AG04449 (cell line): ENCODE data around the gene DCAF15.

ENCODE experiments used
- CTCF ChIA-PET: fragments of 350-600 bp; formaldehyde crosslinking; extraction: SDS; loops from one replicate; lab custom pipeline; 2021; ENCODE audit warnings: antibody characterized with exemption; lab: Yijun Ruan, JAX
- POLR2A ChIA-PET: fragments of 400-600, 350-600 bp; formaldehyde crosslinking; extraction: SDS; loops from one replicate; lab custom pipeline; 2020; ENCODE audit warnings: antibody characterized with exemption, inconsistent platforms; lab: Yijun Ruan, JAX
- DNase-seq: peaks from one replicate; pipeline ENCODE4 v3.0.0-alpha.2; 2010; ENCODE audit warnings: low read depth, low spot score
- H3K4me3 ChIP-seq: 2 replicates; pipeline ENCODE4 v1.5.1; 2011; ENCODE audit warnings: low read depth, mild to moderate bottlenecking, control low read depth, low read length
- CTCF ChIP-seq: IDR thresholded peaks from one replicate; pipeline ENCODE4 v1.5.1; 2011; ENCODE audit warnings: mild to moderate bottlenecking, moderate library complexity, low read length, control low read depth, inconsistent platforms; ENCODE audit not compliant: insufficient read depth; ENCODE audit errors: missing control alignments

Gene DCAF15

GRCh38 chr19:13984875-13985741, 32.8 kb downstream of the DCAF15 start:
- no peak for TF ChIP-seq CTCF
- POLR2A ChIA-PET, result interaction anchor here (1.2 kb wide), 1 partner anchor 24 kb away, joined by 3 read pairs; no protein-coding TSS in a partner anchor
- no peak overlapping the region for H3K4me3 ChIP-seq
- CTCF ChIA-PET, result interaction anchor here (0.7 to 1.3 kb wide), 2 partner anchors 23 to 32 kb away, joined by 3 read pairs; no protein-coding TSS in a partner anchor
- no peak for DNase-seq

DNA sequence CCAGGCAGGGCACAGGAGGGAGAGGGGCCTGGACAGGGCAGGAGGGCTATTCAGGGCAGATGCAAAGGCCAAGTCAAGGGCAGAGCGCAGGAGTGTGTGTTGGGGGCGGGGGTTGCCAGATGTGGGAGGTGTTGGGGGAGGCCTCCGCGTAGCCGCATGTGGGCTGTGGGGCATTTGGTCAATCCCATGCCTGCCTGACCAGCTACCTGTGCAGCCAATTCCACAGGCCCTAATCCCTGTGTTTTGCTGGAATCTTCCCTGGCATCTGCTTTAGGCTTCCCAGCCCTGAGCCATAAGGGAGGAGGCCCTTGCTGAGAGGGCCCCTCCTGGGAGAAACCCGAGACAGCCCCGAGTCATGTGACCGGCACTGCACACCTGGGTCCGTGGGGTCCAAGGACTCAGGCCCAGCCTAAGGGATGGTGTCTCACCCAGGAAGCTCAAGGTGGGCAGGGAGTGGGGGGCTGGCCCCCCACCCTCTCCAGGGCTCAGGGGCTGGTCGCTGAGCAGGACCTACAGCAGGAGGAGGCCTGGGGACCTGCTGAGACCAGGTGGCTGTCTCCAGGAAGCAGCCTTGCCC, 33.5 kb downstream of the DCAF15 start:
- H3K4me3 ChIP-seq, result no peak overlapping the region; the same call in 1 of the 2 replicates
- ChIA-PET POLR2A (interaction anchor here (1.2 kb wide), 1 partner anchor 24 kb away, joined by 3 read pairs; no protein-coding TSS in a partner anchor), CTCF (interaction anchor here (1.0 to 1.7 kb wide), 3 partner anchors 16 to 24 kb away, joined by 3 to 5 read pairs (median 3); no protein-coding TSS in a partner anchor)
- DNase-seq, result no peak
- TF ChIP-seq CTCF, result no peak

DNA sequence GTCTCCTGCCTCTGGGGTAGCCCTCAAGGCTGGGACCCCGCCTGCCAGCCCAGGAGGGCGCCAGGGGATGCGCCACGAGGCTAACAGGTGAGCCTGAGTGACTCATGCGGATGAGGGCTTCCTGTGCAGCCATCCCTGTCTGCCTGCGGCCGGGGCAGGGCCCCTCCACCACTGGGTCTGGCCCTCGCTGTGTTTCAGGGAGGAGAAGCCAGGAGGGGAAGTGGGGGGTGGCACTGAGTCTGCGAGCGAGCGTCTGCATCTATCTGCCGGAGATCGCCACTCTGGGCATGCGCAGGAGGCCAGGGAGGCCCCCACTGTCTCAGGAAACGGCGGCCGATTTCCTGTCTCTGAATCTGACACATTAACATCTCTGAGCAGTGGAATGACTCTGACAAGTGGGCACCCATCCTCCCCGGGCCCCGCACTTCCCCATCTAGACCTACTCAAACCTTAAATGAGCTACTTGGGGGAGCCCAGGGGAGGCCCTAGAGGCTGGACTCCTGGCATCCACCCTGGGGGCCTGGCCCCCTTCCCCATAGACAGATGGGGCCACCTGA, 34.1 kb downstream of the DCAF15 start:
- ChIA-PET POLR2A (no interaction called here), CTCF (interaction anchor here (1.0 to 1.7 kb wide), 2 partner anchors 16 kb away, joined by 3 to 5 read pairs; no protein-coding TSS in a partner anchor)
- peak overlapping the region; percentile 20 for H3K4me3 ChIP-seq
- no peak for DNase-seq
- no peak for TF ChIP-seq CTCF

DNA sequence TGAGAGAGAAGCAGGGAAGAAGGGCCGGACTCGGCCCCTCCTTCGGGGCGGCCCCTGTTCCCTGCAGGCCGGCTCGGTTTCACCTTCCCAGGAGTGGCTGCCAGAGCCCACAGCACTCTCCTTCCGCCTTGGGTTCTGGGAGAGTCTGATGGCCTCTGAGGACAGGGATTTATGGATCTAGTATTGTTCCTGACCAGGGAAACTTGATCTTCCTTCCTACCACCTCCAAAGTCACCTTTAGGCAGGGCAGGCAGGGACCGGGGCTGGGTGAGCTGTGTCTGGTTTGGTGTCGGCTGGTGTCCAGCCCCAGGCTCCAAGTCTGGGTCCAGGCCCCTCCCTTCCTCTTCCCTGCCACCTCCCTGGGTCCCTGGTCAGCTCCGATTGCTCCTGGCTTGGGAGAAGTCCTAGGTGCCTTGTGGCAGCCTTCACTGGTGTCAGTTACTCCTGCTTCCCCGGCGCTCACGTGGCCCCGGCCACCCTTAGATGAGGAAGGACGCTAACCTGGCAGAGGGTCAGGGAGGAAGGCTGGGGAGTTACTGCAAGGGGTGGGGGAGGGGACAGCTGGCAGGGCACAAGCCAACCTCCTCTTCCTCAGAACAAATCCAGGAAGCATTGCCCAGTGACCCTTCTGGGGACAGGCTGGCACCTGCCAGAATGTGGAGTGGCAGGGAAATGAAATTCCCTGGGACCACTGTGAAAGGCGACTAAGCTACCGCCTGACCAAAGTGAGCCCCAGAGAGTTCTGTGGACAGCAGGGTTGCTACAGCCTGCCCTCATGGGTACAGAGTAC, 35.0 kb downstream of the DCAF15 start:
- no peak overlapping the region for H3K4me3 ChIP-seq
- no peak for TF ChIP-seq CTCF
- CTCF ChIA-PET, result interaction anchor here (1.0 to 1.7 kb wide), 3 partner anchors 11 to 17 kb away, joined by 3 to 5 read pairs (median 4); no protein-coding TSS in a partner anchor
- POLR2A ChIA-PET, result interaction anchor here (0.6 kb wide), 1 partner anchor 10 kb away, joined by 3 read pairs; no protein-coding TSS in a partner anchor
- no peak for DNase-seq

DNA sequence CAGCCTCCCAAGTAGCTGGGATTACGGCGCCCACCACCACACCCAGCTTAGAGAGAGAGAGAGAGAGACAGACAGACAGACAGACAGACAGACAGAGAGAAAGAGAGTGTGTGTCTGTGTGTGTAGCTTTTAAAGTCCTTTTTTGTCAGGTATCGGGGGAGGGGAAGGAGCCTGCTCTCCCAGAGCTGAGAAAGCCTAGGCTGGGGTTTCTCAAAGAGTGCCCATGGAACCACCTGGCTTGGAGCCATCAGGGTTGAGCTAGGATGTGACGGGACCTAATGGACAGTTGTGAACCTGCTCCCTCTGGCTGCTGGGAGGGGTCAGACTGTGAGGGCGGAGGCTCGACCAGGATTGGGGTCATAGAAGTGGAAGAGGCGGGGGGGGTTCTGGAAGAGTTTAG, 37.2 kb downstream of the DCAF15 start:
- no peak for TF ChIP-seq CTCF
- ChIA-PET CTCF (no interaction called here), POLR2A (no interaction called here)
- no peak overlapping the region for H3K4me3 ChIP-seq
- DNase-seq, result no peak
